Stimulated activated CD8-positive, alpha-beta memory T cell treated with anti-CD3 and anti-CD28 coated beads, Interleukin-15, amount 100 ng/mL, for 48 hours (primary cell): ENCODE data around the gene LBR.
"Not testable (repeated sequence)": the region's sequence is repeated elsewhere in the genome, so short reads cannot be mapped to it uniquely, and the experiment has no call there.

Experiments used
- DNase-seq, 2 donors: peaks; one replicate each; pipeline ENCODE4 v3.0.0-alpha.2; 2020; ENCODE audit warnings: low read depth in 2 of 2

LBR gene

GRCh38 chr1:225427235-225428067 lies at the start of gene LBR:
Gene LBR (minus strand): TSS chr1:225428038. CDS start chr1:225424075, 3,963 bp downstream.
- no peak for DNase-seq

DNA sequence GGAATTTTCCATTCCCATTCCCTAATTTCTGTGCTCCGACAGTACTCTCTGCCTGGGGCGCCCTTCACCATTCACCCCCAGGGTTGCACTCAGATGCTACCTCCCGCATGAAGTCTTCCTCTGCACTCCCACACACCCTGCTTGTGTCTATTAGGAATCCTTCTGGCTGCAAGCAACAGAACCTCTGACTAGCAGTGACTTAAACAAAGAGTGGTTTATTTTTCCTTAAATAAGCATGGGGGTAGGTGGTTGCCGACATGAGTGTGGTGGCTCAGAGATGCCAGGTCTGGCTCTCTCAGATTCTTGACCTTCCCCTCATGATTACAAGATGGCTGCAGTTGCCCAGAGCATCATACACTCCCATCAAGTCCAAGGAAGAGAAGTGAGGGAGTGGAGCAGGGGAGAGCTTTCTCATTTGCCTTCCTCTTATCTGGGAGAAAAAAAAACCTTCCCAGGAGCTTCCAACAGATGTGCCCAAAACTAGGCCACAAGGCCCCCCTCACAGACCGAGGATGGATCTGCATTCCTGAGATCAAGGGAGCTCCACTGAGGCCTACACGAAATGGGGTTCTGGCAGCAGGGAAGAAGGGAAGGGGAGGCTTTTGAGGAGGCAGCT lies 49.6 kb upstream of the LBR start:
- no peak for DNase-seq

- no peak for DNase-seq
These were observed 48.7 kb upstream of the LBR start for GRCh38 chr1:225476538-225476988.

- DNase-seq, result no peak
These were observed 48.3 kb upstream of the LBR start for GRCh38 chr1:225476100-225476511.

DNA sequence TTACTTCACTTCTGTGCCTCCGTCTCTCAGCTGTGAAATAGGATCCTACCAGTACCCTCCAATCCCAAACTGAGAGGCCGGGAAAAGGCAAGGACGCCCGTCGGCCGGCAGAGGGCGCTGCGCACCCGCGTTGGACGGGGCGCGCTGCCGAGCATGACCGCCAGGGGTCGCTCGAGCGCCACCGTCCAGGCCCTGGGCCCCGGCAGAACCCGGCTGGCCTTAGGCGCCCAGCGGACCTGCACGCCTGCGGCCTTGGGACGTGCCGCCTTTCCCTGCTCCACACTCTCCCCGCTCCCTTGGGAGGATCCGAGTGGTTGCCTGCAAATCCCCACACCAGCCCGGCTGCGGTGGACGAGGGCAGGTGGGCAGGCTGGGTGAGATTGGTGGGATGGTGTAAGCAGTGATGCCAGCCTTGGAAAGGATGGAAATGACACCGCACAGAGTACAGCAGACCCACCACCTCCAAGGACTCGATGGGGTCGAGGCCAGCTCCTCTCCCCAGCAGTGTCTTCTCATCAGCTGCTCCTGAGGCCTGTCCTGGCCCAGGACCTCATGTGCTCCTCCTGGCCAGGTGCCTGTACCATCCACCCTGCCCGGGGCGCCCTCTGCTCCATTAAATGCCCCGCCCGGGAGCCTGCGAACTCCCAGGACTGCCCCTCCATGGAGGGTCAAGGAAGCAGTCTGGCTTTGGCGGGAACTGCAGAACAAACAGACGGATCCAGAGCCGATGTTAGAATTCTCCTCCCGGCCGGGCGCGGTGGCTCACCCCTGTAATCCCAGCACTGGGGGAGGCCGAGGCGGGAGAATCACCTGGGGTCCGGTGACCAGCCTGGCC lies 47.4 kb upstream of the LBR start:
- peak; percentile 43 to 53 for DNase-seq

DNA sequence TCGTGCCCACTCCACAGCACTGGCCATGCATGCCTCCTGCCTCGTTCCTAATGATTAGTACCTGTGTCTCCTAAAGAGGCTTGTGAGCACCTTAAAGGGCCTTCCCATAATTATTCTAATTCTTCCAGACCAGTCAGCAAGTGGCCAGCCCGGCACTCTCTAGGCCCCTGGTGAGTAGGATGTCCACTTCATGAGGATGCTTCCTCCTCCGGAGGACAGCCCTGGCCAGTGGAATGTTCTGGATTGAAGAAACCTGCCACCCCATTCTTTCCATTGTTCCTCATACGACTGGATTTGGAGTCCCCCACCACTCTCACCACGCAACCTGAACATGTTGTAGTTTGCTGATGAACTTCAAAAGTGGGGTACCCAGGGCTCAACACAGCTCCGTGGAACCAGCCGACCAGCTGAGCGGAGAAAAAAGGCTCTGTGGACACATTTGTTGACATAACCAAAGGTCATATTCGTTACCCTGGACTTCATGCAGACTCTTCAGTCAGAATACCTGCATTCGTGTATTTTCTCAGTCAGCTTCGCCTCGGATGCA lies 46.7 kb upstream of the LBR start:
- no peak for DNase-seq

DNA sequence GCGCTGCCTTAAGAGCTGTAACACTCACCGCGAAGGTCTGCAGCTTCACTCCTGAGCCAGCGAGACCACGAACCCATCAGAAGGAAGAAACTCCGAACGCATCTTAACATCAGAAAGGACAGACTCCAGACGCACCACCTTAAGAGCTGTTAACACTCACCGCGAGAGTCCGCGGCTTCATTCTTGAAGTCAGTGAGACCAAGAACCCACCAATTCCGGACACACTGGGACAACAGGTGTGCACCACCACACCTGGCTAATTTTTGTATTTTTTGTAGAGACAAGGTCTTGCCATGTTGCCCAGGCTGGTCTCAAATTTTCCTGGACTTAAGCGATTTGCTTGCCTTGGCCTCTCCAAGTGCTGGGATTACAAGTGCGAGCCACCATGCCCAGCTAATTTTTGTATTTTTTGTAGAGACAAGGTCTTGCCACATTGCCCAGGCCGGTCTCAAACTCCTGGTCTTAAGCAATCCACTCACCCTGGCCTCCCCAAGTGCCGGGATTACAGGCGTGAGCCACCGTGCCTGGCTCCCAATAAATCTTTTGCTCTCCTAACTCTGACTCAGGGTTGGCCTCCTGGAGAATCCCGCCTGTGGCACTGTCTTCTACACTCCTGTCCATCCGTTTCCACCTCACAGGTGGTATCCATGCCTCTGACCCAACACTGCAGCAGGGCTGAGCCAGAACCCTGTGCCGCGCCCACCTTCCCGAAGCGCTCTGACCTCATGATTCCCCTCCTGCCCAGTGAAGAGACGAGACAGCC lies 46.0 kb upstream of the LBR start:
- not testable (repeated sequence) for DNase-seq

DNA sequence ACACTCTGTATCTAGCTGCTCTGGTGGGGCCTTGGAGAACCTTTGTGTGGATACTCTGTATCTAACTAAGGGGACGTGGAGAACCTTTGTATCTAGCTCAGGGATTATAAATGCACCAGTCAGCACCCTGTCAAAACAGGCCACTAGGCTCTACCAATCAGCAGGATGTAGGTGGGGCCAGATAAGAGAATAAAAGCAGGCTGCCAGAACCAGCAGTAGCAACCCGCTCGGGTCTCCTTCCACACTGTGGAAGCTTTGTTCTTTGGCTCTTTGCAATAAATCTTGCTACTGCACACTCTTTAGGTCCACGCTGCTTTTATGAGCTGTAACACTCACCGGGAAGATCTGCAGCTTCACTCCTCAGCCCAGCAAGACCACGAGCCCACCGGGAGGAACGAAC lies 45.4 kb upstream of the LBR start:
- DNase-seq, result not testable (repeated sequence)

DNA sequence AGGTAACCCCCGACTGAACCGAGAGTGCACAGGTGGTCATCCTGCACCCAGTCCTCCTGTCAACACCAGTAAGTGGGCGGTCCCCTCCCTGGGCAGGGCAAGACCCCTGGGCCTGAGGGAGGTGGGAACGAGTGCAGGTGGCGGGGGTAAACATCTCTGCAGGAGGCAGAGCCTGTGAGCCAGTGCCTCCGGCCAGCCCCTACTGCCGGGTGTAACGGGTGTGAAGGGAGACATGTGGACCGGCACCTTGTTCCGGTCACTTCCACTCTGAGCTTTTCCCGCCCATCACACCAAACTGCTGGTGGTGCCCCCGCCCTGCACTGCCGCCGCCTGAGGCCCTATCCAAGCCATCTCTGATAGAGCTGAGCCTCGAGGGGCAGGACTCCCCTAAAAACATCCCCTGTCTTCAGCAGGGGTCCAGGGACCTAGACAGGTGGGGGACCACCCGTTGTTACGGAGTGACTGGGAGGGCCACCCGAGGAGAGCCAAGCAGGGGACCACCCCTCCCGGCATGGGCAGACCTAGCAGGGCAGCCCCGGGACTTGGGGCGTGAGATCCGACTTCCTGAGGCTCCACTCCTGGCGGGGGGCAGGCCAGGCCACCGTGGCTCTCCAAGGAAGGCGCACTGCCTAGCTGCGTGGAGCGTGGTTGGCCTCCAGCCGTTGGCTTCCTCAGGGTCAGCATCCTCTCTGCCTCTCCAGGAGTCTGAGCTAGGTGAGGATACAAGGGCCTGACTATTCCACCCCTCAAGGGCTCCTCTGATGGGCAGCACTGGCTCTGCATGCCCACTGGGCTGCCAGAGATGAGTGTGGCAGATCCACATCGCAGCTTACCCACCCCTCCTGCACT lies 43.8 kb upstream of the LBR start:
- DNase-seq, result no peak

DNA sequence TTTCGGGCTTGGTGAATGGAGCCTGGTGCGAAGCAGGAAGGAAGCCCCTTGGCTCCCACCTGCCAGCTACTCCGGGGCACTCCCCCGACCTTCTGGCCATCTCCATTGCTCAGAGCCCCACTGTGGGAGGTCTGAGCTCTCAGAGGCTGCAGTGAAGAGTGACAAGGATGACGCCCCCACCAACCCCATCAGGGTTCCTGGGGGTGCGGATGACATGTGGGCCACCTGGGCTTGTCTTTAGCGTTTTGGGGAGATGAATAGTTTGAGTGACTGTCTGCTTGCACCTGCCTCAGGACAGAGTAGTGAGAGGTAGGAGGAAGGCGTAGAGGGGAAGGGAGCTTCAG lies 43.2 kb upstream of the LBR start:
- DNase-seq, result no peak

DNA sequence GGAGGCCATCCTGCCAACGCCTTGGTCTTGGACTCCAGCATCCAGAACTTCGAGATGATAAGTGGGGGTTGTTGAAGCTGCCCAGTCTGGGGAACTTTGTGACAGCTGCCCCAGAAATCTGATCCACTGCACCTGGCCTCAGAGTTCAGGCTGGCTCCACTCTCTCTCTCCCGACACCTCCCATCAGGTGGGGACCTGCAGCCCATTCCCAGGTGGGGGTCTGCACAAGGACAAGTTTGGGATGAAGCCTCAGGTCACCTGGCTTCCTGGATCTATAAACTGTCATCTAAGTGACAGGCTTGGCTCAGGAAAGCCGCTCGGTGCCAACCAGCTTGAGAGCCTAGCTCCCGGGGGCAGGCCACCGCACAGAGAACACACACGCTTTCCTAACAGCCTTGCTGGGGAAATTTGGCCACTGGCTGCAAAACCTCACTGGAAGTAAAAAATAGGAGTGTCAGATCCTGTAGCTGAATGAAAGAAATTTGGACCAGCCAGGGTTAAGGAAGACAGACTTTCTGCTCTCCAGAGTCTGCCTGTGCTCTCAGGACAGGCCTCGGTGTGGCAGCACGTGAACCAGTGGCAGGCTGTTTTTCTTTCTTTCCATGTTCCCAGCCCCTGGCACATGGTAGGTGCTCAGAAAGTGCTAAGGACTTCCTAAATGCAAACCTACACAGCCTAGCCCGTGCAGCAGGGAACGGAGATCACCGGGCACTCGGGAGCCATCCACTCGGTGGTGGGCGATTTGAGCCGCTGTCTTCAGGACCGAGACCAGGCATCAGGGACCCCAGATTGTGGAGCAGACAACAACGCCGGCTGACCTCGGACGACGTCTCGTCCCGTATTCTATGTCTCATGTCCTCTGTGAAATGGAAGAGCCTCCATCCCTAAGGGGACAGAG lies 42.6 kb upstream of the LBR start:
- DNase-seq, result no peak

- DNase-seq, result no peak
These were observed 41.2 kb upstream of the LBR start for GRCh38 chr1:225469051-225469450.

- DNase-seq, result no peak
These were observed 40.6 kb upstream of the LBR start for GRCh38 chr1:225468270-225469020.

GRCh38 chr1:225467193-225468020 lies 39.6 kb upstream of the LBR start:
- DNase-seq, result peak; percentile 73 to 74

- DNase-seq, result no peak
These were observed 39.0 kb upstream of the LBR start for GRCh38 chr1:225466848-225467192.

GRCh38 chr1:225465793-225466517 lies 38.1 kb upstream of the LBR start:
- no peak for DNase-seq
